HepG2 (cell line): Measurements from ENCODE around the gene GLT1D1. TPM values are rescaled to one million over a fixed set of nuclear protein-coding genes. Genes with fewer than 3 reads are reported as not detected.

Source experiments
- GTF2F1 ChIP-seq: fragments of 150-350 bp; IDR thresholded peaks from 2 replicates; pipeline ENCODE4 v1.6.1; 2014; ENCODE audit warnings: low read length
- IRF2 ChIP-seq: IDR thresholded peaks from 2 replicates; pipeline ENCODE4 v1.6.1; 2018; ENCODE audit warnings: missing genetic modification reagents, missing compliant biosample characterization
- JUNB ChIP-seq: sonication (generic); formaldehyde crosslinking; IDR thresholded peaks from 2 replicates; pipeline ENCODE4 v1.8.0; 2022; ENCODE audit warnings: missing genetic modification reagents, mild to moderate bottlenecking, borderline replicate concordance
- KMT2B ChIP-seq: IDR thresholded peaks from 2 replicates; pipeline ENCODE4 v1.6.1; 2016; ENCODE audit warnings: missing genetic modification reagents, missing compliant biosample characterization
- NFYC ChIP-seq: IDR thresholded peaks from 2 replicates; pipeline ENCODE4 v1.6.1; 2016; ENCODE audit warnings: missing genetic modification reagents, missing compliant biosample characterization
- TCF7 ChIP-seq: sonication (generic); IDR thresholded peaks from 2 replicates; pipeline ENCODE4 v1.6.1; 2016; ENCODE audit warnings: antibody characterized with exemption, low read depth
- TOE1 ChIP-seq: sonication (generic); formaldehyde crosslinking; IDR thresholded peaks from 2 replicates; pipeline ENCODE4 v1.4.0; 2020; ENCODE audit warnings: mild to moderate bottlenecking, missing genetic modification reagents
- ZNF17 ChIP-seq: sonication (generic); formaldehyde crosslinking; IDR thresholded peaks from 2 replicates; pipeline ENCODE4 v1.5.0; 2020; ENCODE audit warnings: mild to moderate bottlenecking, missing genetic modification reagents
- ZNF20 ChIP-seq: sonication (generic); formaldehyde crosslinking; IDR thresholded peaks from 2 replicates; pipeline ENCODE4 v1.4.0; 2020; ENCODE audit warnings: mild to moderate bottlenecking, moderate library complexity, missing genetic modification reagents
- ZNF7 ChIP-seq: IDR thresholded peaks from 2 replicates; pipeline ENCODE4 v1.6.1; 2016; ENCODE audit warnings: missing biosample characterization, missing genetic modification reagents
- polyA plus RNA-seq, 8 experiments: library from polyadenylated mRNA; depleted of rRNA in 3 of 8; stranded (reverse) in 7 of 8; unstranded in 1 of 8; fragments of >200 nt; fragmentation: Illumina TruSeq in 4 of 8; extraction: Trizol in 4 of 8; gene quantifications; 2 replicates each; pipeline versions ENCODE4 v1.2.1 to v1.2.3, GENCODE V29; 2011 to 2016; ENCODE audit warnings: low read depth in 4 of 8, missing spikeins in 1 of 8, mixed read lengths in 1 of 8; ENCODE audit not compliant: insufficient read depth in 1 of 8
- total RNA-seq, 5 experiments: library from RNA; depleted of rRNA; stranded (reverse); fragments of >200 nt; fragmentation: Illumina TruSeq; extraction: Trizol; gene quantifications; 2 replicates each; pipeline ENCODE4 v1.2.3, GENCODE V29; 2016; ENCODE audit warnings: low read depth in 1 of 5
- TF ChIP-seq, protein P1 (sequence below): IDR thresholded peaks from 2 replicates; pipeline ENCODE4 v1.4.0; 2020; ENCODE audit warnings: mild to moderate bottlenecking, missing genetic modification reagents
- TF ChIP-seq, protein P2 (sequence below): sonication (generic); formaldehyde crosslinking; conservative IDR thresholded peaks from 2 replicates; pipeline ENCODE4 v1.4.0; 2020; ENCODE audit warnings: mild to moderate bottlenecking, missing genetic modification reagents, moderate library complexity
- TF ChIP-seq, protein P3 (sequence below): sonication (generic); formaldehyde crosslinking; IDR thresholded peaks from 2 replicates; pipeline ENCODE4 v1.4.0; 2020; ENCODE audit warnings: missing genetic modification reagents
- TF ChIP-seq, protein P4 (sequence below): IDR thresholded peaks from 2 replicates; pipeline ENCODE4 v1.6.1; 2012; ENCODE audit warnings: low read length, improper control_type of control experiment
- TF ChIP-seq, protein P5 (sequence below): sonication (generic); formaldehyde crosslinking; IDR thresholded peaks from 2 replicates; pipeline ENCODE4 v1.4.0; 2020; ENCODE audit warnings: missing genetic modification reagents

Gene GLT1D1
- total and polyA plus RNA-seq, 2 of the 13 experiments (the other 11 are each of a cell fraction or from before 2014, with no cell fraction given): 0.09 to 0.17 TPM

DNA sequence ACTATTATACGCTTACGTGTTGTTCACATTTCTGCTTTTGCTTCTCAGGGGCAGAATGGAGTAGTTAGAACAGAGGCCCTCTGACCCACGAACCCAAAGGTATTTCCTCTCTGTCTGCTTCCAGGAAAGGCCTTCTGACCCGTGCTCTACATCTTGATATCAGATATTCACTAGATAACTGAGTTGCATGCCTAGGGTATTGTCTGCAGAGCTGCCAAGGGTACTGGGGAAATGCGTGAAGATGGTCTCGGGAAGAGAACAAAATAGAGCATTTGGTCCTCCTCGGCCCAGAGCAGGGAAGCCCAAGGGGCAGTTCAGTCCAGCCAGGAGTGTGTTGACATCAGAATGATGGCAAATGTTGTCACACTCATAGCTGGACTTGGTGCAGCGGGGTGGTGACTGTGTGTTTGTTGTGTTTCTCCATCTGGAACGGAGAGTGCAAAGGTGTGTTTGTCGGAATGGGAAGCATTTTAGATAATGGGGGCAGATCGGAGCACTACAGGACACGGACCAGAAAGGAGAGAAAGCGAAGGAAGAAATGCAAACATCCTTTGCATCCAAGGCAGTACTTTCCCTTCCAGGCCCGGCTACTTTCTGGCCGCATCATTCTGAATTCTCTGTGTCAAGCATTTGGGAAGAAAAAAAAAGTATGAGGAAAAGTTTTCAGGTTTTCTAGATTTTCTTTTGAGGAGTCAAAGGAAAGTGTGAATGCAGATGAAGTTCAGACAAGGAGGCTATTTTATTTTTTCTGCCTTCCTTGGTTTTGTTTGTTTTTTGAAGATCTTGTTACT lies 8.1 kb downstream of the GLT1D1 start (continued):
- TF ChIP-seq, protein P1, sequence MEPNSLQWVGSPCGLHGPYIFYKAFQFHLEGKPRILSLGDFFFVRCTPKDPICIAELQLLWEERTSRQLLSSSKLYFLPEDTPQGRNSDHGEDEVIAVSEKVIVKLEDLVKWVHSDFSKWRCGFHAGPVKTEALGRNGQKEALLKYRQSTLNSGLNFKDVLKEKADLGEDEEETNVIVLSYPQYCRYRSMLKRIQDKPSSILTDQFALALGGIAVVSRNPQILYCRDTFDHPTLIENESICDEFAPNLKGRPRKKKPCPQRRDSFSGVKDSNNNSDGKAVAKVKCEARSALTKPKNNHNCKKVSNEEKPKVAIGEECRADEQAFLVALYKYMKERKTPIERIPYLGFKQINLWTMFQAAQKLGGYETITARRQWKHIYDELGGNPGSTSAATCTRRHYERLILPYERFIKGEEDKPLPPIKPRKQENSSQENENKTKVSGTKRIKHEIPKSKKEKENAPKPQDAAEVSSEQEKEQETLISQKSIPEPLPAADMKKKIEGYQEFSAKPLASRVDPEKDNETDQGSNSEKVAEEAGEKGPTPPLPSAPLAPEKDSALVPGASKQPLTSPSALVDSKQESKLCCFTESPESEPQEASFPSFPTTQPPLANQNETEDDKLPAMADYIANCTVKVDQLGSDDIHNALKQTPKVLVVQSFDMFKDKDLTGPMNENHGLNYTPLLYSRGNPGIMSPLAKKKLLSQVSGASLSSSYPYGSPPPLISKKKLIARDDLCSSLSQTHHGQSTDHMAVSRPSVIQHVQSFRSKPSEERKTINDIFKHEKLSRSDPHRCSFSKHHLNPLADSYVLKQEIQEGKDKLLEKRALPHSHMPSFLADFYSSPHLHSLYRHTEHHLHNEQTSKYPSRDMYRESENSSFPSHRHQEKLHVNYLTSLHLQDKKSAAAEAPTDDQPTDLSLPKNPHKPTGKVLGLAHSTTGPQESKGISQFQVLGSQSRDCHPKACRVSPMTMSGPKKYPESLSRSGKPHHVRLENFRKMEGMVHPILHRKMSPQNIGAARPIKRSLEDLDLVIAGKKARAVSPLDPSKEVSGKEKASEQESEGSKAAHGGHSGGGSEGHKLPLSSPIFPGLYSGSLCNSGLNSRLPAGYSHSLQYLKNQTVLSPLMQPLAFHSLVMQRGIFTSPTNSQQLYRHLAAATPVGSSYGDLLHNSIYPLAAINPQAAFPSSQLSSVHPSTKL (CRISPR knock-in tag): peak; percentile 69
- 0 out of 2 replicates have a peak, but pooled peaks have one; percentile 35 for TF ChIP-seq KMT2B (CRISPR knock-in tag)
- no peak for TF ChIP-seq ZNF7 (CRISPR knock-in tag)
- TF ChIP-seq IRF2: peak; percentile 74; the same call in 1 of the 2 replicates
- no peak for TF ChIP-seq NFYC
- TF ChIP-seq, protein P2, sequence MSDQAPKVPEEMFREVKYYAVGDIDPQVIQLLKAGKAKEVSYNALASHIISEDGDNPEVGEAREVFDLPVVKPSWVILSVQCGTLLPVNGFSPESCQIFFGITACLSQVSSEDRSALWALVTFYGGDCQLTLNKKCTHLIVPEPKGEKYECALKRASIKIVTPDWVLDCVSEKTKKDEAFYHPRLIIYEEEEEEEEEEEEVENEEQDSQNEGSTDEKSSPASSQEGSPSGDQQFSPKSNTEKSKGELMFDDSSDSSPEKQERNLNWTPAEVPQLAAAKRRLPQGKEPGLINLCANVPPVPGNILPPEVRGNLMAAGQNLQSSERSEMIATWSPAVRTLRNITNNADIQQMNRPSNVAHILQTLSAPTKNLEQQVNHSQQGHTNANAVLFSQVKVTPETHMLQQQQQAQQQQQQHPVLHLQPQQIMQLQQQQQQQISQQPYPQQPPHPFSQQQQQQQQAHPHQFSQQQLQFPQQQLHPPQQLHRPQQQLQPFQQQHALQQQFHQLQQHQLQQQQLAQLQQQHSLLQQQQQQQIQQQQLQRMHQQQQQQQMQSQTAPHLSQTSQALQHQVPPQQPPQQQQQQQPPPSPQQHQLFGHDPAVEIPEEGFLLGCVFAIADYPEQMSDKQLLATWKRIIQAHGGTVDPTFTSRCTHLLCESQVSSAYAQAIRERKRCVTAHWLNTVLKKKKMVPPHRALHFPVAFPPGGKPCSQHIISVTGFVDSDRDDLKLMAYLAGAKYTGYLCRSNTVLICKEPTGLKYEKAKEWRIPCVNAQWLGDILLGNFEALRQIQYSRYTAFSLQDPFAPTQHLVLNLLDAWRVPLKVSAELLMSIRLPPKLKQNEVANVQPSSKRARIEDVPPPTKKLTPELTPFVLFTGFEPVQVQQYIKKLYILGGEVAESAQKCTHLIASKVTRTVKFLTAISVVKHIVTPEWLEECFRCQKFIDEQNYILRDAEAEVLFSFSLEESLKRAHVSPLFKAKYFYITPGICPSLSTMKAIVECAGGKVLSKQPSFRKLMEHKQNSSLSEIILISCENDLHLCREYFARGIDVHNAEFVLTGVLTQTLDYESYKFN (CRISPR knock-in tag): peak; percentile 85
- TF ChIP-seq, protein P3, sequence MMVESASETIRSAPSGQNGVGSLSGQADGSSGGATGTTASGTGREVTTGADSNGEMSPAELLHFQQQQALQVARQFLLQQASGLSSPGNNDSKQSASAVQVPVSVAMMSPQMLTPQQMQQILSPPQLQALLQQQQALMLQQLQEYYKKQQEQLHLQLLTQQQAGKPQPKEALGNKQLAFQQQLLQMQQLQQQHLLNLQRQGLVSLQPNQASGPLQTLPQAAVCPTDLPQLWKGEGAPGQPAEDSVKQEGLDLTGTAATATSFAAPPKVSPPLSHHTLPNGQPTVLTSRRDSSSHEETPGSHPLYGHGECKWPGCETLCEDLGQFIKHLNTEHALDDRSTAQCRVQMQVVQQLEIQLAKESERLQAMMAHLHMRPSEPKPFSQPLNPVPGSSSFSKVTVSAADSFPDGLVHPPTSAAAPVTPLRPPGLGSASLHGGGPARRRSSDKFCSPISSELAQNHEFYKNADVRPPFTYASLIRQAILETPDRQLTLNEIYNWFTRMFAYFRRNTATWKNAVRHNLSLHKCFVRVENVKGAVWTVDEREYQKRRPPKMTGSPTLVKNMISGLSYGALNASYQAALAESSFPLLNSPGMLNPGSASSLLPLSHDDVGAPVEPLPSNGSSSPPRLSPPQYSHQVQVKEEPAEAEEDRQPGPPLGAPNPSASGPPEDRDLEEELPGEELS (CRISPR knock-in tag): peak; percentile 89
- TF ChIP-seq ZNF17 (CRISPR knock-in tag): no peak
- TF ChIP-seq ZNF20 (CRISPR knock-in tag): no peak
- TF ChIP-seq, protein P4, sequence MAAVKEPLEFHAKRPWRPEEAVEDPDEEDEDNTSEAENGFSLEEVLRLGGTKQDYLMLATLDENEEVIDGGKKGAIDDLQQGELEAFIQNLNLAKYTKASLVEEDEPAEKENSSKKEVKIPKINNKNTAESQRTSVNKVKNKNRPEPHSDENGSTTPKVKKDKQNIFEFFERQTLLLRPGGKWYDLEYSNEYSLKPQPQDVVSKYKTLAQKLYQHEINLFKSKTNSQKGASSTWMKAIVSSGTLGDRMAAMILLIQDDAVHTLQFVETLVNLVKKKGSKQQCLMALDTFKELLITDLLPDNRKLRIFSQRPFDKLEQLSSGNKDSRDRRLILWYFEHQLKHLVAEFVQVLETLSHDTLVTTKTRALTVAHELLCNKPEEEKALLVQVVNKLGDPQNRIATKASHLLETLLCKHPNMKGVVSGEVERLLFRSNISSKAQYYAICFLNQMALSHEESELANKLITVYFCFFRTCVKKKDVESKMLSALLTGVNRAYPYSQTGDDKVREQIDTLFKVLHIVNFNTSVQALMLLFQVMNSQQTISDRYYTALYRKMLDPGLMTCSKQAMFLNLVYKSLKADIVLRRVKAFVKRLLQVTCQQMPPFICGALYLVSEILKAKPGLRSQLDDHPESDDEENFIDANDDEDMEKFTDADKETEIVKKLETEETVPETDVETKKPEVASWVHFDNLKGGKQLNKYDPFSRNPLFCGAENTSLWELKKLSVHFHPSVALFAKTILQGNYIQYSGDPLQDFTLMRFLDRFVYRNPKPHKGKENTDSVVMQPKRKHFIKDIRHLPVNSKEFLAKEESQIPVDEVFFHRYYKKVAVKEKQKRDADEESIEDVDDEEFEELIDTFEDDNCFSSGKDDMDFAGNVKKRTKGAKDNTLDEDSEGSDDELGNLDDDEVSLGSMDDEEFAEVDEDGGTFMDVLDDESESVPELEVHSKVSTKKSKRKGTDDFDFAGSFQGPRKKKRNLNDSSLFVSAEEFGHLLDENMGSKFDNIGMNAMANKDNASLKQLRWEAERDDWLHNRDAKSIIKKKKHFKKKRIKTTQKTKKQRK: no peak
- TF ChIP-seq TCF7: no peak
- 0 out of 2 replicates have a peak, but pooled peaks have one; percentile 26 for TF ChIP-seq JUNB (CRISPR knock-in tag)
- TF ChIP-seq TOE1 (CRISPR knock-in tag): no peak
- TF ChIP-seq, protein P5, sequence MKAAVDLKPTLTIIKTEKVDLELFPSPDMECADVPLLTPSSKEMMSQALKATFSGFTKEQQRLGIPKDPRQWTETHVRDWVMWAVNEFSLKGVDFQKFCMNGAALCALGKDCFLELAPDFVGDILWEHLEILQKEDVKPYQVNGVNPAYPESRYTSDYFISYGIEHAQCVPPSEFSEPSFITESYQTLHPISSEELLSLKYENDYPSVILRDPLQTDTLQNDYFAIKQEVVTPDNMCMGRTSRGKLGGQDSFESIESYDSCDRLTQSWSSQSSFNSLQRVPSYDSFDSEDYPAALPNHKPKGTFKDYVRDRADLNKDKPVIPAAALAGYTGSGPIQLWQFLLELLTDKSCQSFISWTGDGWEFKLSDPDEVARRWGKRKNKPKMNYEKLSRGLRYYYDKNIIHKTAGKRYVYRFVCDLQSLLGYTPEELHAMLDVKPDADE (CRISPR knock-in tag): no peak
- no peak for TF ChIP-seq GTF2F1
